ENCODE measurements around the gene HRNR.

The HRNR gene

GRCh38 chr1:152167835-152168534 is 56.0 kb downstream of the HRNR start:
- Histone ChIP-seq H3K27me3 (ENCODE audit: insufficient read depth, low read length, poor library complexity) (peaks cover 8% of the 10 kb centered on the region), H3K9me3 (ENCODE audit: insufficient read depth, low read length, severe bottlenecking) (no peaks in the 10 kb centered on the region), H3K27ac (ENCODE audit: low read length) (no peak overlapping the region), H3K36me3 (ENCODE audit: insufficient read depth, low read length) (no peaks in the 10 kb centered on the region), H3K79me2 (ENCODE audit: insufficient read depth, low read length) (no peaks in the 10 kb centered on the region), H4K20me1 (ENCODE audit: insufficient read depth, low read length) (no peaks in the 10 kb centered on the region), H3K4me3 (ENCODE audit: low read depth in 1 of 2, low read length in 2 of 2) (no peak overlapping the region), H3K9ac (ENCODE audit: low read depth, low read length) (no peak overlapping the region), H3K4me2 (ENCODE audit: insufficient read depth, low read length) (no peak overlapping the region), H2AFZ (ENCODE audit: low read depth, low read length) (no peak overlapping the region), H3K4me1 (ENCODE audit: insufficient read depth, low read length) (peaks cover 7% of the 10 kb centered on the region; the same call in 1 of the 2 replicates)
- ATAC-seq (ENCODE audit: insufficient read depth, low read depth): peak; percentile 54; the same call in 2 of the 3 replicates
- TF ChIP-seq CTCF (IDR thresholded peaks at IDR 0.05; ENCODE audit: borderline replicate concordance, extremely low read depth, low read length, poor library complexity, severe bottlenecking): no peak
- no peak for TF ChIP-seq EZH2 (IDR thresholded peaks at IDR 0.05; ENCODE audit: borderline replicate concordance, low read depth, low read length, severe bottlenecking)
- DNase-seq: peak; percentile 12

GRCh38 chr1:152166966-152167365 is 57.0 kb downstream of the HRNR start:
- Histone ChIP-seq H3K4me2 (ENCODE audit: insufficient read depth, low read length) (no peak overlapping the region), H3K36me3 (ENCODE audit: insufficient read depth, low read length) (no peaks in the 10 kb centered on the region), H3K79me2 (ENCODE audit: insufficient read depth, low read length) (no peaks in the 10 kb centered on the region), H3K9ac (ENCODE audit: low read depth, low read length) (no peak overlapping the region), H4K20me1 (ENCODE audit: insufficient read depth, low read length) (no peaks in the 10 kb centered on the region), H3K27me3 (ENCODE audit: insufficient read depth, low read length, poor library complexity) (peaks cover 8% of the 10 kb centered on the region), H3K27ac (ENCODE audit: low read length) (no peak overlapping the region), H2AFZ (ENCODE audit: low read depth, low read length) (no peak overlapping the region), H3K4me1 (ENCODE audit: insufficient read depth, low read length) (peaks cover 7% of the 10 kb centered on the region; the same call in 1 of the 2 replicates), H3K9me3 (ENCODE audit: insufficient read depth, low read length, severe bottlenecking) (no peaks in the 10 kb centered on the region), H3K4me3 (ENCODE audit: low read depth in 1 of 2, low read length in 2 of 2) (no peak overlapping the region)
- no peak for DNase-seq
- ATAC-seq (ENCODE audit: insufficient read depth, low read depth): no peak
- TF ChIP-seq EZH2 (IDR thresholded peaks at IDR 0.05; ENCODE audit: borderline replicate concordance, low read depth, low read length, severe bottlenecking) (no peak), CTCF (IDR thresholded peaks at IDR 0.05; ENCODE audit: borderline replicate concordance, extremely low read depth, low read length, poor library complexity, severe bottlenecking) (no peak)

- no peak for DNase-seq
- no peaks in the 10 kb centered on the region for H3K9me3 ChIP-seq (ENCODE audit: insufficient read depth, low read length, severe bottlenecking)
- no peak overlapping the region for H3K9ac ChIP-seq (ENCODE audit: low read depth, low read length)
- H3K27ac ChIP-seq (ENCODE audit: low read length): no peak overlapping the region
- peaks cover 7% of the 10 kb centered on the region; the same call in 1 of the 2 replicates for H3K4me1 ChIP-seq (ENCODE audit: insufficient read depth, low read length)
- peaks cover 5% of the 10 kb centered on the region for H3K27me3 ChIP-seq (ENCODE audit: insufficient read depth, low read length, poor library complexity)
- no peak for ATAC-seq (ENCODE audit: insufficient read depth, low read depth)
- H3K4me3 ChIP-seq (ENCODE audit: low read depth in 1 of 2, low read length in 2 of 2): no peak overlapping the region
- no peaks in the 10 kb centered on the region for H4K20me1 ChIP-seq (ENCODE audit: insufficient read depth, low read length)
- no peaks in the 10 kb centered on the region for H3K79me2 ChIP-seq (ENCODE audit: insufficient read depth, low read length)
- peak overlapping the region; percentile 34 for H2AFZ ChIP-seq (ENCODE audit: low read depth, low read length)
- no peak overlapping the region for H3K4me2 ChIP-seq (ENCODE audit: insufficient read depth, low read length)
- no peaks in the 10 kb centered on the region for H3K36me3 ChIP-seq (ENCODE audit: insufficient read depth, low read length)
- TF ChIP-seq EZH2 (IDR thresholded peaks at IDR 0.05; ENCODE audit: borderline replicate concordance, low read depth, low read length, severe bottlenecking): no peak
- TF ChIP-seq CTCF (IDR thresholded peaks at IDR 0.05; ENCODE audit: borderline replicate concordance, extremely low read depth, low read length, poor library complexity, severe bottlenecking): no peak
Measured at GRCh38 chr1:152165286-152166077, 58.5 kb downstream of the HRNR start.
